WERI-Rb-1 (cell line): Measurements from ENCODE around the gene IL4R.

Source experiments
- DNase-seq: peaks from one replicate; pipeline ENCODE4 v3.0.0-alpha.2; 2020
- H3K27ac ChIP-seq: fragments of 250-450 bp; sonication (Bioruptor Pico); 2 replicates; pipeline ENCODE4 v1.5.1; 2020; ENCODE audit warnings: mild to moderate bottlenecking, moderate library complexity
- H3K27me3 ChIP-seq: fragments of 250-450 bp; sonication (Bioruptor Pico); 2 replicates; pipeline ENCODE4 v1.5.1; 2021; ENCODE audit warnings: mild to moderate bottlenecking, low read depth, moderate library complexity; ENCODE audit not compliant: insufficient read depth, severe bottlenecking
- H3K36me3 ChIP-seq: fragments of 250-450 bp; sonication (Bioruptor Pico); 2 replicates; pipeline ENCODE4 v1.5.1; 2020; ENCODE audit warnings: mild to moderate bottlenecking, moderate library complexity
- H3K4me3 ChIP-seq: 2 replicates; pipeline ENCODE4 v1.5.1; 2011; ENCODE audit warnings: low read depth, mild to moderate bottlenecking, control low read depth, low read length
- H3K9me3 ChIP-seq: fragments of 250-450 bp; sonication (Bioruptor Pico); 2 replicates; pipeline ENCODE4 v1.5.1; 2021; ENCODE audit warnings: mild to moderate bottlenecking, moderate library complexity; ENCODE audit not compliant: severe bottlenecking
- TF ChIP-seq, protein P1 (sequence below): IDR thresholded peaks from 2 replicates; pipeline ENCODE4 v1.5.1; 2011; ENCODE audit warnings: low read depth, mild to moderate bottlenecking, control low read depth, inconsistent platforms, low read length

Gene IL4R

DNA sequence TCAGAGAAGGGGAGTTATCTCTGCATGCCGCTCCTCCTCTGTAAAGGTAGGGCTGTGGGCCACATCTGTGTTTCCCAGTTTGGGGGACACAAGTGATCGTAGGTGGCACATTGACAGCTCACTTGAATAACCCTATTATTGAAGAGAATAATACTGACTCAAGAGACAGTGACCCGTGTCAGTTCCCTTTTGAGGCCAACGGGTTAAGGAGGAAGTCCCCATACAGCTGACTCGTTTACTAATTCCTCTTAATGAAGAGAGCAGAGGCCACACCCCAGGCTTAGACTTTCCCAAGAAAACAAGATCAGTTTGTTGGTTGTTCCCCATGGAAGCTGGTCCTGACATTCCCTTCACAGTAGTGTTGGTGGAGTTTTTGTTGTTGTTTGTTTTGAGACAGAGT, 33.0 kb downstream of the IL4R start:
- H3K4me3 ChIP-seq, result no peak overlapping the region
- H3K27ac ChIP-seq, result no peak overlapping the region
- H3K36me3 ChIP-seq, result peaks cover 45% of the 10 kb centered on the region
- no peak for DNase-seq
- TF ChIP-seq, protein P1, sequence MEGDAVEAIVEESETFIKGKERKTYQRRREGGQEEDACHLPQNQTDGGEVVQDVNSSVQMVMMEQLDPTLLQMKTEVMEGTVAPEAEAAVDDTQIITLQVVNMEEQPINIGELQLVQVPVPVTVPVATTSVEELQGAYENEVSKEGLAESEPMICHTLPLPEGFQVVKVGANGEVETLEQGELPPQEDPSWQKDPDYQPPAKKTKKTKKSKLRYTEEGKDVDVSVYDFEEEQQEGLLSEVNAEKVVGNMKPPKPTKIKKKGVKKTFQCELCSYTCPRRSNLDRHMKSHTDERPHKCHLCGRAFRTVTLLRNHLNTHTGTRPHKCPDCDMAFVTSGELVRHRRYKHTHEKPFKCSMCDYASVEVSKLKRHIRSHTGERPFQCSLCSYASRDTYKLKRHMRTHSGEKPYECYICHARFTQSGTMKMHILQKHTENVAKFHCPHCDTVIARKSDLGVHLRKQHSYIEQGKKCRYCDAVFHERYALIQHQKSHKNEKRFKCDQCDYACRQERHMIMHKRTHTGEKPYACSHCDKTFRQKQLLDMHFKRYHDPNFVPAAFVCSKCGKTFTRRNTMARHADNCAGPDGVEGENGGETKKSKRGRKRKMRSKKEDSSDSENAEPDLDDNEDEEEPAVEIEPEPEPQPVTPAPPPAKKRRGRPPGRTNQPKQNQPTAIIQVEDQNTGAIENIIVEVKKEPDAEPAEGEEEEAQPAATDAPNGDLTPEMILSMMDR, result no peak
- H3K27me3 ChIP-seq, result no peaks in the 10 kb centered on the region
- peaks cover 4% of the 10 kb centered on the region for H3K9me3 ChIP-seq

DNA sequence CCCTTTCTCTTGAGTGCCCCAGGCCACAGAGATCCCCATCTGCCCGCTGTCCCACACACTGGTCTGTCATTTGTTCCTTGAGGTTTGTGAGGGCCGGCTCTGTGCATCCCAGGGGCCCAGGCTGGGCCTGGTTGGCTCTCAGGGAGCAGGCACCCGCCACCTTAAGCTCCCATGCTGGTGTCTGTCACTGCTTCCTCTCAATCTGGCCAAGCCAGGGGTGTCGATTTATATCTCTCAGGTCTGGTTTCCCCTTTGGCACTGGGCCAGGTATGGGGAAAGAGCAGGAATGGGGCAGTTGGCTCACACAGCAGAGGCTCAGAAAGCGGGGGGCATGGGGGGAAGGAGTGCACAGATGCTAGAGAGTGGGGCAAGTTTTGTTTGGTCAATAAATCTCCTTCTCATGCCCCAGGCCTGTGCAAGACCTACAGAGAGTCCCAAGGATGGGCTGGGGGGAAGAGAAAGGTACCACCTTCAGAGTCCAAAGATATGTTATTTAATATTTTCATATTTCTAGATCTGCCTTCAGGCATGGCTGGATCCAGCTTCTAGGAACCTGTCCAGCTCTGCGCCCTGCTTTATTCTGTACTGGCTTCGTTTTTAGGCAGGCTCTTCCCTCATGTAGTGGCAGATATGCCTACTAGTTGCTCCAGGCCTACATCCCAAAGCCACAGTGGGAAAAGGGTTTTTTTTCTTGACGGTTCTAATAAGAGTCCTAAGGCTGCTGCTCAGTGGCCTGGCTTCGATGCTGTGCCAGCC, 34.3 kb downstream of the IL4R start:
- Histone ChIP-seq H3K4me3 (no peak overlapping the region), H3K27ac (no peak overlapping the region), H3K9me3 (peaks cover 4% of the 10 kb centered on the region), H3K36me3 (peaks cover 45% of the 10 kb centered on the region), H3K27me3 (no peaks in the 10 kb centered on the region)
- TF ChIP-seq, protein P1, result no peak
- no peak for DNase-seq

DNA sequence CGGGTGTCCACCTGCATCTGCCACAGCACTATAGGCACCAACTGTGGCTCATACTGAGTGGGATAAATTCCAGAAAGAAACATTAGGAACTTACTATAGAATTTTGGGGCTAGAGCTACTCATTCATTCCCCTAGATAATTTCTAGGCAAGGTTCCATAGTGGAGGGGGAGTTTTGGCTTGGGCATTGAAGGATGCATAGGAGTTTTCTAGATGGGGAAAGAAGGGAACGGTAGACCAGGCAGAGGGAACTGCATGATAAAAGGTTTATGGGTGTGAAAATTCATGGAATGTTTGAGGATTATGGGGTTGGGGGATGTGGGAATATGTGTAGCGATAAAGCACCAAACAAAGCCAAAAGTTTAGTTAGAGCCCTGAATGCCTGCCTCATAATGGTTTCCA, 35.5 kb downstream of the IL4R start:
- Histone ChIP-seq H3K36me3 (peaks cover 42% of the 10 kb centered on the region), H3K9me3 (peaks cover 4% of the 10 kb centered on the region), H3K4me3 (no peak overlapping the region), H3K27ac (no peak overlapping the region), H3K27me3 (no peaks in the 10 kb centered on the region)
- DNase-seq, result no peak
- TF ChIP-seq, protein P1, result no peak

DNA sequence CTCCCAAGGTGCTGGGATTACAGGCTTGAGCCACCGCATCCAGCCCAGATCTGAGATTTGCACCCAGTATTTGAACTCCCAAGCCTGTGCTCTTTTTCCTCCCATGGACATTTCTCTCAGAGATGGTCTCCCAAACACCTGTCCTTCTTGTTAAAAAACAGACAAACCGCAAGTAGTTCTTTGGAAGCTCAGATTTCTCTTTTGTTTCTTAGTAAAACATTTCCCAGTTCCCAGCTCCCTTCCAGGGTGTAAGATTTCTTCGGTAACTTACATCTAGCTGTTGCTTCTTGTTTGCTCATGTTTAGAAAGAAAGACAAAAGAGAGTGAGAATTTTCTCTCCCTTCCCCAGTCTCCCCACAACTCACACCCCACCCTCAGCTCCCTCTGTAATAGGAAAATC, 36.2 kb downstream of the IL4R start:
- H3K9me3 ChIP-seq, result peaks cover 4% of the 10 kb centered on the region
- peaks cover 42% of the 10 kb centered on the region for H3K36me3 ChIP-seq
- DNase-seq, result no peak
- H3K27ac ChIP-seq, result no peak overlapping the region
- TF ChIP-seq, protein P1, result no peak
- H3K27me3 ChIP-seq, result no peaks in the 10 kb centered on the region
- no peak overlapping the region for H3K4me3 ChIP-seq

DNA sequence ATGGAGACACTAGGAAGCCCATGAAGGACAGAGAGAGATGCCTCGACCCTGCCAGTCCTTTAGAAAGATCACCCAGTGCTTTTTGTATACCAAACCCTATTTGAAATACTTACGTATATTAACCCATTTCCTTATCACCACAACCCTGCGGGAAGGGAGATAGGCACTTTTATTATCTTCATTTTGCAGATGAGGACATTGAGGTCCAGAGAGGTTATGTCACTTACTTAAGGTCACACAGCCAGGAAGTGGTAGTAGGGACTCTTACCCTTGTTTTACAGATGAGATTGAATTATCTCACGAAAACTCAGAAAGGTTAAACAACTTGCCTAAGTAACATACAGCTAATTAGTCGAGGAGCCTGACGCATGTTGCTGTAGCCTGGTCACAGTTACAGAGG, 38.2 kb downstream of the IL4R start:
- peaks cover 4% of the 10 kb centered on the region for H3K9me3 ChIP-seq
- no peak overlapping the region for H3K4me3 ChIP-seq
- peaks cover 39% of the 10 kb centered on the region for H3K36me3 ChIP-seq
- no peaks in the 10 kb centered on the region for H3K27me3 ChIP-seq
- DNase-seq, result no peak
- no peak overlapping the region for H3K27ac ChIP-seq
- TF ChIP-seq, protein P1, result no peak

DNA sequence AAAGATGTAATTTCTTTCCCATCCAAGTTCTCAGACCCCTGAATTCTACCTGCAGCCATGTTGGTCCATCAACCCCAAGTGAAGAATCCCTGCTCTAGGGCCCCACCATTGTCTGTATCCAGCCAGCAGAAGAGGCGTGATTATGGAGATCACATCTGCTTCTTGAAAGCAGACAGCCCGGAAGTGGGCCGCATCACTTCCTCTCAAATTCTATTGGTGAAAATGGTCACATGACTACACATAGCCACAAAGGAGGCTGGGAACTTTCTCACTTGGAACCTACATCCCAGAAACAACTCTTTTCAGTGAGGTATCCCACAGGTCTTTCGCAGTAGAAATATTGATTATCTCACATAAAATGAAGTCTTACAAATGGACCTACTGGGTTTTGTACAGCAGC, 40.1 kb downstream of the IL4R start:
- TF ChIP-seq, protein P1, result no peak
- no peak overlapping the region for H3K4me3 ChIP-seq
- no peak overlapping the region for H3K27ac ChIP-seq
- no peak for DNase-seq
- H3K36me3 ChIP-seq, result peaks cover 31% of the 10 kb centered on the region
- H3K9me3 ChIP-seq, result peaks cover 4% of the 10 kb centered on the region
- no peaks in the 10 kb centered on the region for H3K27me3 ChIP-seq
